Activated CD8-positive, alpha-beta memory T cell treated with anti-CD3 and anti-CD28 coated beads for 1 hour (primary cell): Measurements from ENCODE around the gene FBXW11.
"Not testable (repeated sequence)": the region's sequence is repeated elsewhere in the genome, so short reads cannot be mapped to it uniquely, and the experiment has no call there.

Experiments used
- DNase-seq, 2 donors: peaks; one replicate each; pipeline ENCODE4 v3.0.0-alpha.2; 2020; ENCODE audit warnings: low read depth in 1 of 2; ENCODE audit errors: extremely low read depth in 1 of 2

Gene FBXW11

GRCh38 chr5:171915700-171916099 lies 90.7 kb downstream of the FBXW11 start:
- not testable (repeated sequence) for DNase-seq

GRCh38 chr5:171914726-171915338 lies 91.6 kb downstream of the FBXW11 start:
- no peak for DNase-seq

GRCh38 chr5:171913987-171914273 lies 92.5 kb downstream of the FBXW11 start:
- DNase-seq: no peak

DNA sequence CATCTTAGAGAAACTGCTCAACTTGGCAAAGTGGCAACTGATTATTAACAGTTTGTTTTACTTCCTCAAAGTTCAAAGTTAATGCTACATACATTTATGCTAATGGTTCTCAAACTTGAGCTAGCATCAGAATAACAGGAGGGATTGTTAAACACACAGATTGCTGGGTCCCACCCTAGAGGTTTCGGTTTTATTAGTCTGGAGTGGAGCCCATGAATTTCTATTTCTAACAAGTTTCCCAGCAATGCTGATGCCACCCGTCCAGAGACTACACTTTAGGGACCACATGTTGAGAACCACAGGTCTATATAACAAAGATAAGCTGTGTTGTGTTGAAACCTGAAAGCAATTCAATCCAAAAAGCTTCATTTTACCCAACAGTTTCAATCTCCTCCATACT lies 95.3 kb downstream of the FBXW11 start:
- DNase-seq: no peak

GRCh38 chr5:171908638-171909037 lies 97.8 kb downstream of the FBXW11 start:
- no peak for DNase-seq

- no peak for DNase-seq
These were observed 98.6 kb downstream of the FBXW11 start for GRCh38 chr5:171907725-171908343.

- DNase-seq: no peak
These were observed 99.5 kb downstream of the FBXW11 start for GRCh38 chr5:171906703-171907590.

DNA sequence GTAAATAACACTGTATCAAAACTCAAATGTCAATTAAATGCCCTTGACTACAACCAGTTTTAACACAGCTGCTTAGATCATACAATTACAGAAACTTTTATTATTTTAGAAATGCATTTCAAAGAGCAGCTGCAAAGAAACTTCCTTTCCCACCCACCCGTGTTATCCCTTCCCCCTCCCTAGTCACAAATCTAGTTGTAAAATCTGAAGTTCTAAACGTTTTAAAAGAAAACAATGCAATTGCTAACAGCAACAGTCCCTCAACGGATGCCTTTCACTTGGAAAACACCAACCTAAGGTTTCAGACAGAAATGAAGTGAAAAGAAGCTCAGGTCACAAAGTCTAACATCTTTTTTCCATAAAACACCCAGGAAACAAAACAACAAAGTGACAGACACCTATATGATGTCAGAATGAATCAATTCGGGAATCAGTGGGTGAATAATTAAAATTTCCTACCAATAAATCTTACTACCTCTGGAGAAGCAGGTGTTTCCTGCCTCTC lies 100.3 kb downstream of the FBXW11 start:
- DNase-seq: no peak

GRCh38 chr5:171904886-171905285 lies 101.6 kb downstream of the FBXW11 start:
- no peak for DNase-seq

- DNase-seq: no peak
These were observed 104.7 kb downstream of the FBXW11 start for GRCh38 chr5:171901764-171902163.

DNA sequence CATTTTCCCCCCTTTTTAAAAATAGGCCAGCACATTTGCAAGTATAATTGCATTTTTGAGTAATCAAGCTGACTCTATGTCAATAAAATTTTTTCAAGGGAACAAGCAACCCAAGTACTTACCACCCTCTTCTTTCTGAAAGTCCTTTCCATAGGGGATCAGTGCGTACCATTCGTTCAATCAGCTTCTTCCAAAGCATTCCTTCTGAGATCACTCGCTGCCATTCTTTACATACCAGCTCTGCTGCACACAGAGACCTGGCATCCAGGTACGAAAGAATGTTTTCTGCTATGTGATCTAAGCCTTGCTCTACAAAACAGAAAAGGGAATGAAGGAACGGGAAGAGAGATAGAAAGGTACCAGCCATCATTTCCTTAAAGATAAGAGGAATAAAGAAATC lies 106.6 kb downstream of the FBXW11 start:
- no peak for DNase-seq

DNA sequence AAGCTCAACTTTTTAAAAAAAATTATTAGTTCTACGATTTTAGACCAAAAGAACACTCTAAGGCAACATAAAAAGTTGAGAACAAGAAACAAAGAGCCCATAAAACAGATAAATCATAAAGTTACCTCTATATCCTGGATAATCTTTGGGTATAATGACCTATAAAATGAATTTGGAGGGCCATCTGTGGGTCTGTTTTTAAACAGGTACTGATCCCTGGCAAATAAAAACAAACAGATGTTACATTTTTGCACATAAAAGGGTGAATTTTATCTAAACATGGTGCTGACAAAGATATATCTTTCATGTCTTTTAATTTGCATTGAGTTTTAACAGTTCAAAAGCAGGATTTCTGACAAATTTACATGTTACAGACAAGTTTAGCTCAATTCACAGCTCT lies 107.6 kb downstream of the FBXW11 start:
- no peak for DNase-seq

DNA sequence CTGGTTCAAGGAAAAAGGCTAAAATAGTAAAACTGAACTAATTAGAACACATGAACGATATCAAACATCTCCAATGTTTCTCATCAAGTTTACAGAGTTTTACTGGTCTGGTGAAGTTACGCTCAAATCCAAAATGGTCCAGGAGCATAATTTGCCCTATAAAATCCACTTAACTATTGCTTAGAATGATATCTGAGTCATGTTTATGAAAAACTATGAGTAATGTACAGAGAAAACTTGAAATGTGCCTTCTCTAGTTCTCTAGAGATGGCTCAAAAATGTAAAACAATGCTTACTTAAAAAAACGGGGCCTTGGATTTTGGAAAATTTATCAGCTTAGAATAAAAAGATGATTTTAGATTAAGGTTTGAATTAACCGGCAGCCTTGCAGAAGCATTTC lies 108.1 kb downstream of the FBXW11 start:
- DNase-seq: no peak

GRCh38 chr5:171897231-171897630 lies 109.2 kb downstream of the FBXW11 start:
- DNase-seq: no peak

DNA sequence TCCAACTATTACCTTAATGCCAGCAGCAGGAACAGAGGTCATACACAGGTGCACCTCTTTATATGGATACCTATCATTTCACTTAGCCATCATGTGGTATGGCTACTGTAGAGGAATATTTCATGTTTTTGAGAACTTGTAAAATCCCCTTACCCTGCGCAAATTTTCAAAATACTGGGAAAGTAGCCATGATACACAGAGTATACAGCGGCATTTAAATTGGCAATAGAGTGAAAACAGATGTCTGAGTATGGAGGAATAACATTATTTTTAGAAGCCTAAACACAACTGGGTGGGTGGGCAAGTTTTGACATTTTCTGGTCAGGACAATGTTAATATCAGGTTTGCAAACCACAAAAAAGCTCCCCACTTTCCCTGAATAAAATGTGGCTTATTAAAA lies 111.4 kb downstream of the FBXW11 start:
- DNase-seq: no peak

DNA sequence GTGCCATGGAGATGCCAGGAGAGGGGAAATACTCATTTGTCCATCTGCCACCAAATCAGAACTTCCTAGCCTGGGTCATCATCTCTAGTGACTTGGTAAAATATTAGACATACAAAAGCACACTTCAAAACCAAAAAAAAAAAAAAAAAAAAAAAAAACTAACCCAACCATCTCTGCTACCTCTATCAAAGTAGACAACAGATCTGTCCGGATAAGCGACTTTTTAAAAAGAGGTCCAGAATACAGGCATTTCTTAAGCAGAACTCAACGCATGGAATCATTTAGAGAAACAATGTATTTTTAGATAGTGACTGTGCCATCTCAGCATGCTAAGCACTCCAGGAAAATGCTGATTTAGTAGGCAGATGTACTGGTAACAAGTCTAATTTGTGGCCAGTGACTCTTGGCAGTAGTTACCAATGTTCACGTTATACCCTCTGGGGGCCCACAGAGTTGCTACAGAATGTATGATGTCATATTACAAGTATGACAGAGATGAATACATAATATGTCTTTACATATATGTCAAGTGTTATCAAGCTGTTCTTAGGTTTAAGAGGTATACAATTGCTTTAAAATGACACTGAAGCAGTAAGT lies 113.0 kb downstream of the FBXW11 start:
- DNase-seq: no peak

DNA sequence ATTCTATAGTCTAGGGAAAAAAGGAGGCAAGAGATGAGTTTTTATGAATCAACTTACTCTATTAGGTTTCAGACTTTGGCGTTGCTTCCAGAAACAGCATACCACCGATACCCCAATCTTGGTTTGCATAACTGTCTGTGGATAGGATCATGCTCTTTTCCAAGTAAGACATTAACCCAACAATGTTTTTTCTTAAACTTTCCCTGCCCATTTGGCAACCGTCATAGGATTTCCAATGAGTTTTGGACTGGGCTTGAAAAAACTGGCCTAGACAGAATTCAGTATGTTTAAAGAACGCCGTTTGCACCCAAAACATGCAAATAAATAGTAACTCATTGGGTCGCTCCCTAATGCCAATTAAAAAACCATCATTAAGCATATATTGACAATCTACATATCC lies 114.8 kb downstream of the FBXW11 start:
- DNase-seq: no peak

DNA sequence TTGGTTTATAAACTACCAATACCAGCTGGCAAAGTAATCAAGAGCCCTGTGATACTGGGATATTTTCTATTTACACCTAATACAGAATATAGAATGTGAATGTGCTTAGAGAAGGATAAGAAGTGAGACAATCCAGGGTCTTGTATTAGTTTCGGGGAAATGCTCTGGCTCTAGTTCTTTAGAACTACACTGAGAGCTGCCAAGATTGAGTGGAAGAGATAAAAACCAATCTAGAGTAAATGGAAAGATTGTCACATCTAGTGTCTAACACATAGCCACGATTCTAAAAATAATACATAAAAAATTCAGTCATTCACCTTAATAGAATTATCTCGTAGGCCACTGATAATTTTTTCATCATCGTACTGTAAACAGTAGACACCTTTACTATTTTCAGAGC lies 115.3 kb downstream of the FBXW11 start:
- DNase-seq: no peak

GRCh38 chr5:171888051-171888481 lies 118.4 kb downstream of the FBXW11 start:
- DNase-seq: no peak

DNA sequence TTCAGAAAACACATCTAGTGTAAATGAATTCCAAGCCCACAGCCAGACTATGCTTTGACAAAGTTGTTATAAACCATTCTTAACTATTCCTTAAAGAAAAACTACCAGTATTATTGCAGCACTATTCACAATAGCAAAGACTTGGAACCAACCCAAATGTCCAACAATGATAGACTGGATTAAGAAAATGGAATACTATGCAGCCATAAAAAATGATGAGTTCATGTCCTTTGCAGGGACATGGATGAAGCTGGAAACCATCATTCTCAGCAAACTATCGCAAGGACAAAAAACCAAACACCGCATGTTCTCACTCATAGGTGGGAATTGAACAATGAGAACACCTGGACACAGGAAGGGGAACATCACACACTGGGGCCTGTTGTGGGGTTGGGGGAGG lies 120.4 kb downstream of the FBXW11 start:
- DNase-seq: not testable (repeated sequence)

GRCh38 chr5:171882118-171882517 lies 124.3 kb downstream of the FBXW11 start:
- no peak for DNase-seq

DNA sequence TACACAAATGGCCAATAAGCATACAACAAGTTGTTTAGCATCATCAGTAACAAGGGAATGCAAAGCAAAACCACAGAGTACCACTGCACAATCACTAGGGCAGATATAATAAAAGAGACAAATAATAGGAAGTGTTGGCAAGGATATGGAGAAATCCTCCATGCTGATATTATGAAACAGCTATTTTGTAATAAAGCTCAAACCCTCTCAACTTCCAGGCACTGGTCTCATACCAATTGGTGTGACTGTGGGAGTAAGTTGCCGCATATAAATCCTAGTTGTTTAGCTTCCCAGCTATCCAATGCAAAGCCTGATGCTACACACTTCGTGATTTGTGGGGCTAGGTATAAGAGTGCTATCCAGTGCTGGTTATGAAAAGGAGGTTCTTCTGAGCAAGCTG lies 132.2 kb downstream of the FBXW11 start:
- no peak for DNase-seq
